Activated CD8-positive, alpha-beta memory T cell treated with anti-CD3 and anti-CD28 coated beads, Interleukin-2, amount 50 U/mL, for 24 hours (primary cell): ENCODE results near the gene TRIM10.
"Not testable (repeated sequence)": the region's sequence is repeated elsewhere in the genome, so short reads cannot be mapped to it uniquely, and the experiment has no call there.

Experiments used
- DNase-seq: peaks from one replicate; pipeline ENCODE4 v3.0.0-alpha.2; 2020; ENCODE audit errors: extremely low read depth

The TRIM10 gene

GRCh38 chr6:30172681-30173080 lies 11.7 kb upstream of the TRIM10 start:
- no peak for DNase-seq

DNA sequence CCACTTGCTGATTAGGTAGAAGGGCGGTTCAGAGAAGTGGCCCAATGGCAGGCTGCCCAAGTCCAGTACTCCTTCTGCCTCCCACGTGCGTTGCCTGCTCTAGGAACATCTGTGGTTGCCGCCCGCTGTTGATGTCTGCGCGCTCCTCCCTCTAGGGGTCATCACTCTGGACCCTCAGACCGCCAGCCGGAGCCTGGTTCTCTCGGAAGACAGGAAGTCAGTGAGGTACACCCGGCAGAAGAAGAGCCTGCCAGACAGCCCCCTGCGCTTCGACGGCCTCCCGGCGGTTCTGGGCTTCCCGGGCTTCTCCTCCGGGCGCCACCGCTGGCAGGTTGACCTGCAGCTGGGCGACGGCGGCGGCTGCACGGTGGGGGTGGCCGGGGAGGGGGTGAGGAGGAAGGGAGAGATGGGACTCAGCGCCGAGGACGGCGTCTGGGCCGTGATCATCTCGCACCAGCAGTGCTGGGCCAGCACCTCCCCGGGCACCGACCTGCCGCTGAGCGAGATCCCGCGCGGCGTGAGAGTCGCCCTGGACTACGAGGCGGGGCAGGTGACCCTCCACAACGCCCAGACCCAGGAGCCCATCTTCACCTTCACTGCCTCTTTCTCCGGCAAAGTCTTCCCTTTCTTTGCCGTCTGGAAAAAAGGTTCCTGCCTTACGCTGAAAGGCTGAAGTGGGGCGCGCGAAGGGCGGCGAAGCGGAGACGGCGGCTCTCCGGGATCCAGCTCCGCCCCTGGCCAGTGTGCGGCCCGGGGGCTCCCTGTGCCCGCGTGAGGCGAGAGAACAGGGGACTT lies 10.9 kb upstream of the TRIM10 start:
- DNase-seq = no peak

DNA sequence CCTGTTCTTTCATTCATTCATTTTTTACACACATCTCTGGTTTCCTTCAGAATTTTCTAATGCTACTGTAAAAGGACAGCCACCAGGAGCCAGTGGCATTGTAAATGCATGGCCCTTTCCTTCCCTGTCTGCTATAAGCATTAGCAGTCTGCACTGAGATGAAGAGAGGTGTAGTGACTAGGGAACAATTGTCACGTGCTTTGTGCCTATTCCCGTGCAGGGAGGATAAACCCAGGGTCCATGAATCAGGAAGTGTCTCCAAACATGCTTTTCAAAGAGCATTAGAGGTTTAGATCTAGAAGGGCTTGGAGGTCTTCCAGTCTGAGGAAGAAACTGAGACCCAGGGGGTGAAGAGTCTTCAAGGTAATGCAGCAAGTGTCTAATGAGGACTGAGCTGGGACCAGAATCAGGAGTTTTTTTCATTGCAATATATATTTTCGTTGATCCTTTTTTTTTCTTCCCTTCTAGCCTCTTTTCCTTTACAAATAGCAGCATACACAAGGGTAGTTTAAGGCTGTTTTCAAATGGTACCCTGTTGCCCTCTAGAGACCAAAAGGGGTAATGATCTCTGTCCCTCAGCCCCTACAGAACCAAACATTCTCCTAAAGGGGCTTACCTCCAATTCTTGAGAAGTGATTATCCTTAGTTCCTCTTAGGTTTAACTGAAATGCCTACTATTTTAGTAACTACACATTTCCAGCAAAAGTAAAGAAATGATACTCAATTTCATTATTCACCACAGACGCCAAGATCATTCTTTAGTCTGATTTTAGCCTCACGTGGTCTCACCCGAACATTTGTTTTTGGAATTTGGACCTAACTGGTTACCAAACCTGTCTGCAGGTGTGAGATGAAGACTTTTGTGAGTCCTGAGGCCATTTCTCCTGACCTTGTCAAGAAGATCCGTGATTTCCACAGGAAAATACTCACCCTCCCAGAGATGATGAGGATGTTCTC lies 8.9 kb upstream of the TRIM10 start:
- DNase-seq = no peak

GRCh38 chr6:30168741-30169140 lies 7.7 kb upstream of the TRIM10 start:
- DNase-seq = no peak

GRCh38 chr6:30167101-30167500 lies 6.1 kb upstream of the TRIM10 start:
- DNase-seq = no peak

DNA sequence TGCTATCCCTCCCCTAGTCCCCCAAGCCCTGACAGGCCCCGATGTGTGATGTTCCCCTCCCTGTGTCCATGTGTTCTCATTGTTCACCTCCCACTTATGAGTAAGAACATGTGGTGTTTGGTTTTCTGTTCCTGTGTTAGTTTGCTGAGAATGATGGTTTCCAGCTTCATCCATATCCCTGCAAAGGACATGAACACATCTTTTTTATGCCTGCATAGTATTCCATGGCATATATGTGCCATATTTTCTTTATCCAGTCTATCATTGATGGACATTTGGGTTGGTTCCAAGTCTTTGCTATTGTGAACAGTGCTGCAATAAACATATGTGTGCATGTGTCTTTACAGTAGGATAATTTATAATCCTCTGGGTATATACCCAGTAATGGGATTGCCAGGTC lies 4.2 kb upstream of the TRIM10 start:
- not testable (repeated sequence) for DNase-seq

DNA sequence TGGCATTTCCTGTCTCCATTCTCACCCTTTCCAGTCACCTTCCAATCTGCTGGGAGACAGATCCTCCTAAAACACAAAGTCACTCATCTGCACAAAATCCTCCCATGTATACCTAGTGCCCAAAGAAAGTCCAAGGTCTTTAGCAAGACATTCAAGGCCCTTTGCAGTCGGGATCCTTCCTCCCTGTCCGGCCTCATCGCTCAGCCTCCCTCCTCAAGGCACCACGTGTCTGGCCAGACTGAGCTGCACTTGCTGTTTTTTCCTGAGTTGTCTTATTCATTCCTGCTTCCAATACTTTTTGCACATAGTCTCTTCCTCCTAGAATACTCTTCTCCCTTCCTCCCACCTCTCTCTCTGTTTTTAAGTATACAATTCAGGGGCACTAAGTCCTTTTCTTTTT lies 3.7 kb upstream of the TRIM10 start:
- DNase-seq = no peak

- DNase-seq = no peak
Observed at GRCh38 chr6:30163918-30164654, 3.1 kb upstream of the TRIM10 start.

DNA sequence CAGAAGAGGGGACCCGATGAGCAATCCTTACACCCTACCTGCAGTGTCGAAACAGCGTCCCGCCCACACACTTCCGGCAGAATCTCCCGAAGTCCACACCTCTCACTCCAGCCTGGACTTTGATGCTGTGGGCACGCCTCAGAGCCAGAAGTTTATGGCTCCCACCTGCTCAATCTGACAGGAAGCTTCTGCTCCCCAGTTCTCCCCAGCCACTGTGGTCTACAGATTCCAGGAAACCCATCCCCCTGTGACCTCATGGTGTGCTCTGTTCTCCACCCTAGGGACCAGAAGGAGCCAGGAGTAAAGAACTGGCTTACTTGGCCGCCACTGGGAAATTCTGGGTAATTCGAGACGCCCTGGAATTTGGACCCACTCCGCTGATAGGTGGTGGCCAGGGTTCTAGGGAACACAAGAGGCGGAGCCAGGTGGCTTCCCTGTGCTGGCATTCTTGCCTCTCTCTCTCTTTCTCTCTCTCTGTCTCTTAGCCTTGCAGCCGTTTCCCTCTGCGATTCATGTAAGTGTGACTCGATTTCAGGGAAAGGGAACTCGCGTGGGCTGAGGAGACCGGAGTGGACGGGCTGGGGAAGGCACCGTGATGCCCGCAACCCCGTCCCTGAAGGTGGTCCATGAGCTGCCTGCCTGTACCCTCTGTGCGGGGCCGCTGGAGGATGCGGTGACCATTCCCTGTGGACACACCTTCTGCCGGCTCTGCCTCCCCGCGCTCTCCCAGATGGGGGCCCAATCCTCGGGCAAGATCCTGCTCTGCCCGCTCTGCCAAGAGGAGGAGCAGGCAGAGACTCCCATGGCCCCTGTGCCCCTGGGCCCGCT lies 2.3 kb upstream of the TRIM10 start, which contains the start of gene TRIM15:
TRIM15 (plus strand) TSS at position 457 of the 828 bp plus-strand sequence; CDS start at position 596, 139 bp downstream.
- DNase-seq = no peak

- DNase-seq = no peak
Observed at GRCh38 chr6:30162265-30163089, 1.5 kb upstream of the TRIM10 start.

GRCh38 chr6:30160008-30160784 lies 815 bp downstream of the TRIM10 start:
- DNase-seq = no peak

GRCh38 chr6:30158475-30159040 lies 2.5 kb downstream of the TRIM10 start:
- DNase-seq = no peak

GRCh38 chr6:30157999-30158398 lies 3.0 kb downstream of the TRIM10 start:
- no peak for DNase-seq

- DNase-seq = no peak
Observed at GRCh38 chr6:30157581-30157980, 3.4 kb downstream of the TRIM10 start.

- no peak for DNase-seq
Observed at GRCh38 chr6:30156774-30157173, 4.2 kb downstream of the TRIM10 start.

GRCh38 chr6:30156262-30156599 lies 4.8 kb downstream of the TRIM10 start:
- DNase-seq = no peak

- no peak for DNase-seq
Observed at GRCh38 chr6:30155520-30156261, 5.3 kb downstream of the TRIM10 start.

DNA sequence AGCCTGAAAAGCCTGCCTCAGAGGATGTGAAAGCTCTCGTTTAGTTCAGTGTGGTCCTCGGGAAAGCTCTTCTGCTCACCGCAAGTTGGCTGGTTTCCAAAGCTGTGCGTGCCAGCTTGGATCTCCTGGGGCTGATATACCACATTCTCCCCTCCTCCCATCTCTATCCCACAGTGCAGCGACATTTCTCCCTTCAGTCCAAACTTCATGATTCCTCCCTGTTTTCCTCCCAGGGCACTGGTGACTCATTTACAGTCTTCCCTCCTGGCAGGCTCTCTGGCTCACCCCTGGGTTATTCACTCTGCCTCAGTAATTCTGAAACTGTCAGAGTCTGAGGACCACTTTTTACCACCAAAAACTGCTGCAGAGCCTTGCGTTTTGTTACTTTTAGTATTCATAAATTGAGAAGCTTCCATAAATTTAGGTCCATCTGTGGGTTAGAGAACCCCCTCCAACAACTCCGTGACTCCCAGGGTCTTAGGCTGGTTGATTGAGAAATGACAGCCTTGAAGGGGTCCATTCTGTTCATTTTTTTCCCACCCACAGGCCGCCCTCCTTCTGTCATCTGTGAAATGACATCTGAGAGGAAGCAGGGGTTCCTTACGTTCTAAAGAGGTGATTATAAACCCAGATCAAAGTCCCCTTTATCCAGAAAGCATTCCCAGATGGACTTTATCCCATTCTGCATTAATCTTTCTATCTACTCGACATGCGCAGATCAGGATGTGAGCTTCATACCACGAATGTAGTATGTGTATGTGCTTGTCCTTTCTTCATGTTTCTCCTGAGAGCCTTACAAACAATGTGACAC lies 6.1 kb downstream of the TRIM10 start:
- no peak for DNase-seq
